ENCODE results near the gene COBL.

The COBL gene

DNA sequence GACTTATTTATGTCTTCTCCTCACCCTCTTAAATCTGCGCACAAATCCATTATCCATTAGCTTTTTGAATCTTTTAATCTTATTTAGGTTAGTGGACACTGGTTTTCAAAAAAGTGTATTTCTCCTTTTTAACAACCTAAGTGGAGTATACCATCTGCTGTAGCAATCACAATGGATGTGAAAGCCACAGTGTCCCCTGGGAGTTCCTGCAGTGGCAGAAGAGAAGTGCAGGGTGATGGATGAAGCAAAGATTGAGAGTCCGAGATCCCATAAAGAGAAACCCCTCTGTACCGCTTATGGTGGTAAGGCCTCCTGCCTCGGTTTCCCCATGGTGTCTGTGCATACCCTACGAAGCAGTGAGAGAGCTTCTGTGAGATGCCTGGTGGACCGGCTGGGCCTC is 236.4 kb downstream of the COBL start:
- Histone ChIP-seq H3K27me3 (no peaks in the 10 kb centered on the region), H3K27ac (no peak overlapping the region), H3K4me3 (no peak overlapping the region), H3K4me1 (no peaks in the 10 kb centered on the region), H3K9me3 (no peaks in the 10 kb centered on the region), H3K36me3 (no peaks in the 10 kb centered on the region)
- DNase-seq = no peak
- intact Hi-C loops (cut with DNase I; ENCODE audit: low total_unique reads) = no loop called here
- TF ChIP-seq, protein P1, sequence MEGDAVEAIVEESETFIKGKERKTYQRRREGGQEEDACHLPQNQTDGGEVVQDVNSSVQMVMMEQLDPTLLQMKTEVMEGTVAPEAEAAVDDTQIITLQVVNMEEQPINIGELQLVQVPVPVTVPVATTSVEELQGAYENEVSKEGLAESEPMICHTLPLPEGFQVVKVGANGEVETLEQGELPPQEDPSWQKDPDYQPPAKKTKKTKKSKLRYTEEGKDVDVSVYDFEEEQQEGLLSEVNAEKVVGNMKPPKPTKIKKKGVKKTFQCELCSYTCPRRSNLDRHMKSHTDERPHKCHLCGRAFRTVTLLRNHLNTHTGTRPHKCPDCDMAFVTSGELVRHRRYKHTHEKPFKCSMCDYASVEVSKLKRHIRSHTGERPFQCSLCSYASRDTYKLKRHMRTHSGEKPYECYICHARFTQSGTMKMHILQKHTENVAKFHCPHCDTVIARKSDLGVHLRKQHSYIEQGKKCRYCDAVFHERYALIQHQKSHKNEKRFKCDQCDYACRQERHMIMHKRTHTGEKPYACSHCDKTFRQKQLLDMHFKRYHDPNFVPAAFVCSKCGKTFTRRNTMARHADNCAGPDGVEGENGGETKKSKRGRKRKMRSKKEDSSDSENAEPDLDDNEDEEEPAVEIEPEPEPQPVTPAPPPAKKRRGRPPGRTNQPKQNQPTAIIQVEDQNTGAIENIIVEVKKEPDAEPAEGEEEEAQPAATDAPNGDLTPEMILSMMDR (IDR thresholded peaks at IDR 0.05) = no peak

- intact Hi-C loops (cut with DNase I; ENCODE audit: low total_unique reads) = loop anchor here (10.0 kb wide), 2 partner anchors 295 to 395 kb away; partner anchors contain the start of gene GRB10
Observed at GRCh38 chr7:51079494-51079893, 237.1 kb downstream of the COBL start.

DNA sequence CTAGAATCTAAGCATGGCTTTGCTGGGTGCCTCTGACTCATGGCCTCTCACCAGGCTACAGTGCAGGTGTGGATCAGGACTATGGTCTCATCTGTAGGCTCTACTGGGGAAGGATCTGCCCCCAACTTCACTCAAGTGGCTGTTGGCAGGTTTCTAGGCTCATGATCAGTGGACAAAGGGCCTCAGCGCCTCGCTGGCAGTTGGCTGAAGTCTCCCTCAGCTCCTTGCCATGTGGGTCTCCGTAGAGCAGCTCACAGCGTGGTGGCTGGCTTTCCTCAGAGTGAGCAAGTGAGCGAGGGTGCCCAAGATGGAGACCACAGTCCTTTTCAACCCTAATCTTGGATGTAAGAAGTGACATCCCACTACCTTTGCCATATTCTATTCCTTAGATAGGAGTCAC is 238.0 kb downstream of the COBL start:
- Histone ChIP-seq H3K27me3 (no peaks in the 10 kb centered on the region), H3K9me3 (no peaks in the 10 kb centered on the region), H3K4me1 (no peaks in the 10 kb centered on the region), H3K27ac (no peak overlapping the region), H3K36me3 (no peaks in the 10 kb centered on the region), H3K4me3 (no peak overlapping the region)
- no peak for DNase-seq
- intact Hi-C loops (cut with DNase I; ENCODE audit: low total_unique reads) = loop anchor here (10.0 kb wide), 2 partner anchors 294 to 394 kb away; partner anchors contain the start of gene GRB10
- TF ChIP-seq, protein P1 (IDR thresholded peaks at IDR 0.05) = no peak

More at GRCh38 chr7:51079494-51079893, 237.1 kb downstream of the COBL start:
- TF ChIP-seq, protein P1 (IDR thresholded peaks at IDR 0.05) = no peak
- H3K27ac ChIP-seq = no peak overlapping the region
- H3K36me3 ChIP-seq = no peaks in the 10 kb centered on the region
- no peaks in the 10 kb centered on the region for H3K27me3 ChIP-seq
- no peak overlapping the region for H3K4me3 ChIP-seq
- no peaks in the 10 kb centered on the region for H3K4me1 ChIP-seq
- DNase-seq = no peak
- no peaks in the 10 kb centered on the region for H3K9me3 ChIP-seq

DNA sequence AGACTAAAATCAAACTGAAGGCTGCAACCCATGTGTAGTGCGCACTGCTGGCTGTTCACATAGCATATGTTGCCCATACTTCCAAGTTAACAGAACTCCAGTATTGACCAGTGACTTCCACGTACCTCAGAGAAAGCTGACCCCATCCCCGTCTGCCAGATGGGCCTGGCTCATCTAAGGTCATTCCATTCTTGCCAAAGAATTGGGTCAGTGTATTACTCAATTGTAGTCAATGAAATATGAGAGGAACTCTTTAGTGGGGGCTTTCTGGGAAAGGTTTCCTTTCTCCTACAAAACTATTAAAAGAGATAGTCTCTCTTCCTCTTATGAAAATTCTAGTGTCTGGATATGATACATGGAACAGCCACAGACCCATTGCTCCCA is 238.6 kb downstream of the COBL start:
- no peaks in the 10 kb centered on the region for H3K9me3 ChIP-seq
- no peaks in the 10 kb centered on the region for H3K27me3 ChIP-seq
- TF ChIP-seq, protein P1 (IDR thresholded peaks at IDR 0.05) = no peak
- no peak for DNase-seq
- H3K4me3 ChIP-seq = no peak overlapping the region
- intact Hi-C loops (cut with DNase I; ENCODE audit: low total_unique reads) = loop anchor here (10.0 kb wide), 2 partner anchors 293 to 393 kb away; partner anchors contain the start of gene GRB10
- no peaks in the 10 kb centered on the region for H3K4me1 ChIP-seq
- H3K27ac ChIP-seq = no peak overlapping the region
- H3K36me3 ChIP-seq = no peaks in the 10 kb centered on the region

GRCh38 chr7:51077316-51077986 is 239.2 kb downstream of the COBL start:
- Histone ChIP-seq H3K4me1 (no peaks in the 10 kb centered on the region), H3K4me3 (no peak overlapping the region), H3K27me3 (no peaks in the 10 kb centered on the region), H3K9me3 (no peaks in the 10 kb centered on the region), H3K27ac (no peak overlapping the region), H3K36me3 (no peaks in the 10 kb centered on the region)
- no peak for DNase-seq
- TF ChIP-seq, protein P1 (IDR thresholded peaks at IDR 0.05) = no peak
- intact Hi-C loops (cut with DNase I; ENCODE audit: low total_unique reads) = loop anchor here (10.0 kb wide), 2 partner anchors 293 to 393 kb away; partner anchors contain the start of gene GRB10
